SH-SY5Y (cell line): Measurements from ENCODE around the gene PLA2G2F.

Experiments used
- GATA2 ChIP-seq: IDR thresholded peaks from 2 replicates; pipeline ENCODE4 v1.6.1; 2011; ENCODE audit warnings: mild to moderate bottlenecking, low read depth, low read length
- GATA3 ChIP-seq: IDR thresholded peaks from 2 replicates; pipeline ENCODE4 v1.6.1; 2011; ENCODE audit warnings: low read depth, mild to moderate bottlenecking, low read length, moderate library complexity

PLA2G2F gene

DNA sequence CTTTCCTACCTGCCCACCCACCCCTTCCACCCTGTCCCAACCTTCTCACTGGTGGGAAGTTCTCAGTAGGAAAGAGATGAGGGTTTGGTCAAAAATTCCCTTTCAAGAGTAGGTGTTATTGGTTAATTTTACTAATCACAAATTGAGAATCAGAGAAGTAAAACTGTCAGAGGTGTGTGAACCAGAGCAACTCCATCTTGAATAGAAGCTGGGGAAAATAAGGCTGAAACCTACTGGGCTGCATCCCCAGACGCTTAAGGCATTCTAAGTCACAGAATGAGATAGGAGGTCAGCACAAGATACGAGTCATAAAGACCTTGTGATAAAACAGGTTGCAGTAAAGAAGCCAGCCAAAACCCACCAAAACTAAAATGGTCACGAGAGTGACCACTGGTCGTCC lies 31.3 kb upstream of the PLA2G2F start:
- no peak for TF ChIP-seq GATA3
- TF ChIP-seq GATA2: no peak

GRCh38 chr1:20108366-20109123 lies 30.6 kb upstream of the PLA2G2F start:
- no peak for TF ChIP-seq GATA3
- TF ChIP-seq GATA2: no peak

DNA sequence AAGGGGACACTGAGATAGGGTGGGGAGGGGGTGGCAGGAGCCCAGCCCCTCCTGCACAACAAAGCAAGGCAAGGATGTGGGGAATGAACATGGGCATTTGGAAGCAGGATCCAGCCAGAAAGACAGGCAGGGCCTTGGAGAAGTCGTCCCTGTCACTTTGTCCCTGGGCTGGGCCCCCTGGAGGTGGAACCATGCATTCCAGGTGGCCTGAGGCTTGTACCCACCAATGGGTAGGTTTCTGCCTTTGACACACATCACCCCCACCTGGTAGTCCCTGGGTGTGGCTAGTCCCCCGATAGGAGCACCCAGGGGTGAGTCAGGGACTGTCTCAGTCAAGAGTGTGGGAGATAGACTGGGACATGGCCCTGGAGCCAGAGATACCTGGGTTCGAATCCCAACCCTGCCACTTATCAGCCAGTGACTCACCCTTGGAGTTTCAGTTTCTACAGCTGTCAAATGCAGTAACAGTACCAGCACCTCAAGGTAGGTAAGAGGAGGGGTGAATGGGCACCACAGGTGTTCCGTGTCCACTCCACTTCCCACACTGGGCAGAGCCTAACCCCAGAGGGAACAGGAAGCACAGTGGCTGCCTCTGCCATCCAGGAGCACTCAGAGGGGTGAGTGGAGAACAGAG lies 29.8 kb upstream of the PLA2G2F start:
- TF ChIP-seq GATA2 (no peak), GATA3 (no peak)

- TF ChIP-seq GATA2: no peak
- no peak for TF ChIP-seq GATA3
Measured at GRCh38 chr1:20110679-20111078, 28.4 kb upstream of the PLA2G2F start.

DNA sequence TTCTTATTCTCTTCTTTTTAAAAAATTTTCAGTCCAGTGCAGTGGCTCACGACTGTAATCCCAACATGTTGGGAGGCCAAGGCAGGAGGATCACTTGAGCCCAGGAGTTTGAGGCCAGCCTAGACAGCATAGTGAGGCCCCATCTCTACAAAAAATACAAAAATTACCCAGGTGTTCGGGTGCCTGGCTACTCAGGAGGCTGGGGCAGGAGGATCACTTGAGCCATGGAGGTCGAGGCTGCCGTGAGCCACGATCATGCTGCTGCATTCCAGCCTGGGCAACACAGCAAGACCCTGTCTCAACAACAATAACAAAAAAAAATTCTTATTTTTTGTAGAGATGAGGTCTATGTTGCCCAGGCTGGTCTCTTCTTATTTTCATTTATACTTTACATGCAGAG lies 27.7 kb upstream of the PLA2G2F start:
- TF ChIP-seq GATA2 (no peak), GATA3 (no peak)

- no peak for TF ChIP-seq GATA2
- no peak for TF ChIP-seq GATA3
Measured at GRCh38 chr1:20112279-20113000, 26.7 kb upstream of the PLA2G2F start.

- TF ChIP-seq GATA2 (no peak), GATA3 (no peak)
Measured at GRCh38 chr1:20114021-20114648, 25.0 kb upstream of the PLA2G2F start.

- TF ChIP-seq GATA3: no peak
- TF ChIP-seq GATA2: no peak
Measured at GRCh38 chr1:20115479-20115878, 23.6 kb upstream of the PLA2G2F start.

GRCh38 chr1:20115916-20116315 lies 23.2 kb upstream of the PLA2G2F start:
- TF ChIP-seq GATA2: no peak
- TF ChIP-seq GATA3: no peak

- TF ChIP-seq GATA2: no peak
- no peak for TF ChIP-seq GATA3
Measured at GRCh38 chr1:20117236-20117635, 21.9 kb upstream of the PLA2G2F start.

GRCh38 chr1:20119347-20119746 lies 19.8 kb upstream of the PLA2G2F start, which contains the start of gene PLA2G2D:
Gene PLA2G2D (minus strand): TSS chr1:20119536. CDS start chr1:20119498, 38 bp downstream.
- TF ChIP-seq GATA2: no peak
- TF ChIP-seq GATA3: no peak

- TF ChIP-seq GATA3 (no peak), GATA2 (no peak)
Measured at GRCh38 chr1:20120796-20121195, 18.3 kb upstream of the PLA2G2F start.

DNA sequence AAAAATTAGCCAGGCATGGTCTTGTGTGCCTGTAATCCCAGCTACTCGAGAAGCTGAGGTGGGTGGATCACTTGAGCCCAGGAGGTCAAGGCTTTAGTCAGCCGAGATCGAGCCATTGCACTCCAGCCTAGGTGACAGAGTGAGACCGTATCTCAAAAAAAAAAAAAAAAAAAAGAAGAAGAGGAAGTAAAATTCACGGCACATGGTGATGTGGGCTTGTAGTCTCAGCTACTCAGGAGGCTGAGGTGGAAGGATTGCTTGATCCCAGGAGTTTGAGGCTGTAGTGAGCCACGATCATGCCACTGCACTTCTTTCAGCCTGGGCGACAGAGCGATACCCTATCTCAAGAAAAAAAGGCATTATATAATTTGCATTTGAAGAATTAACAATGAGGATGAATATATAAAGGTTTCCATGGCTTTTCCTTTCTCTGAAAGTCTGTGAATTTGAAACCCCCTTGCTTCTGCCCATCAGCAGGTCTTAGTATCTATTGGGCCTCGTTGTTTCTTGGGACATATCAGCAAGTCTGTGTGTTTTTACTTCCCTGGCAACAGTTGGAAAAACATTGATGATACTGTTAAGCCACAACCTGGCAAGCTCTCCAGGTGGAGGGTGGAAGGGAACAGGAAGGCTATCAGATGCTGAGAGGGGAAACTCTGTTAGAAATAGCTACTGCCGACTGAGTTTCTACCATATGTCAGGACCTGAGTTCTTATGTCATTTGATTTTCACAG lies 15.2 kb upstream of the PLA2G2F start:
- TF ChIP-seq GATA2: no peak
- TF ChIP-seq GATA3: no peak
